ENCODE measurements around the gene REX1BD. TPM values are rescaled to one million over a fixed set of nuclear protein-coding genes. Genes with fewer than 3 reads are reported as not detected.

Gene REX1BD
- total and polyA plus RNA-seq, 2 of the 13 experiments (the other 11 are each of a cell fraction or from before 2014, with no cell fraction given): 7.5 to 25.4 TPM

DNA sequence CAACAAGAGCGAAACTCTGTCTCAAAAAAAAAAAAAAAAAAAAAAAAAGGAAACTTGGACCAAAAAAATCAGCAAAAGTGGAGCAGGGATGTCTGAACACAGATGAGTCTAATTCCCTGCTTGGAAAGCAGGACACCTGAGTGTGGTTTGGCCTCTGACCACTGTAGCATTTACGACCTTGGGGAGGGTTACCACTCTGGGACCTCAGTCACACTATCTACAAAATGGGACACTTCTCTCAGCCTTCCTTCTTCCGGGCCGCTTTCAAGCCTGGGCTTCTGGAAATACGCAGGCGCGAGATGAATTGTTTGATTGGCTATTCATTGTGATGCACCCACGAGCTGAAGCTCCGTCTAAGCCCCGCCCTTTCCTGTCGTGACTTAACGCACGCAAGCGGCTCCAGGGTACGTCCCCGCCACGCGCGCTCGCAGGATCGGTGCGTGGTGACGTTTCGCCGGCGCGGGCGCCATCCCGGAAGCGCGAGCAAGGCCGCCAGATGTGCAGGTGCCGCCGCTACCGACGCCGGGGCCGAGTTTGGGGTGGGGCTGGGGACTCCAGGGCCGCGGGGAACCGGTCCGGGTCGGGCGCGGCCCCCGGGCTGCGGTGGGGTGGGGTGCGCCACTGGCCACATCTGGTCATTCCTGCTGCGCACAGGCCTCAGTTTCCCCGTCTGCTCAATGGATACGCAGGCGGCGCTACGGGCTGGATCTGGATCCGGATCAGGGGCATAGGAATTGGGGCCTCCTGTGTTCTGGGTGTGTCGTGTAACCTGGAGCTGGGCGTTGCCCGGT is 31.0 kb upstream of the REX1BD start, which contains the start of gene KXD1 (continued):
- TF ChIP-seq, protein P1, sequence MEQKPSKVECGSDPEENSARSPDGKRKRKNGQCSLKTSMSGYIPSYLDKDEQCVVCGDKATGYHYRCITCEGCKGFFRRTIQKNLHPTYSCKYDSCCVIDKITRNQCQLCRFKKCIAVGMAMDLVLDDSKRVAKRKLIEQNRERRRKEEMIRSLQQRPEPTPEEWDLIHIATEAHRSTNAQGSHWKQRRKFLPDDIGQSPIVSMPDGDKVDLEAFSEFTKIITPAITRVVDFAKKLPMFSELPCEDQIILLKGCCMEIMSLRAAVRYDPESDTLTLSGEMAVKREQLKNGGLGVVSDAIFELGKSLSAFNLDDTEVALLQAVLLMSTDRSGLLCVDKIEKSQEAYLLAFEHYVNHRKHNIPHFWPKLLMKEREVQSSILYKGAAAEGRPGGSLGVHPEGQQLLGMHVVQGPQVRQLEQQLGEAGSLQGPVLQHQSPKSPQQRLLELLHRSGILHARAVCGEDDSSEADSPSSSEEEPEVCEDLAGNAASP (CRISPR knock-in tag; IDR thresholded peaks at IDR 0.05; ENCODE audit: borderline replicate concordance): no peak; the same call in 1 of the 2 replicates
- TF ChIP-seq EEA1 (CRISPR knock-in tag; IDR thresholded peaks at IDR 0.05; ENCODE audit: borderline replicate concordance) (peak; percentile 48; the same call in 1 of the 2 replicates), NFE2L2 (IDR thresholded peaks at IDR 0.05; ENCODE audit: low read length) (no peak), PCBP2 (optimal IDR thresholded peaks at IDR 0.05; ENCODE audit: low read depth, low read length, poor library complexity, severe bottlenecking) (no peak), TOPORS (CRISPR knock-in tag; IDR thresholded peaks at IDR 0.05) (no peak), ZFP1 (CRISPR knock-in tag; IDR thresholded peaks at IDR 0.05) (no peak), THYN1 (CRISPR knock-in tag; IDR thresholded peaks at IDR 0.05; ENCODE audit: borderline replicate concordance, low read depth) (no peak), BORCS8-MEF2B (CRISPR knock-in tag; IDR thresholded peaks at IDR 0.05) (no peak; the same call in 1 of the 2 replicates), ZNF432 (CRISPR knock-in tag; IDR thresholded peaks at IDR 0.05; ENCODE audit: borderline replicate concordance) (no peak), ZNF225 (CRISPR knock-in tag; IDR thresholded peaks at IDR 0.05) (0 out of 2 replicates have a peak, but pooled peaks have one; percentile 26), FOSL1 (CRISPR knock-in tag; IDR thresholded peaks at IDR 0.05; ENCODE audit: borderline replicate concordance) (no peak), PRPF4 (IDR thresholded peaks at IDR 0.05; ENCODE audit: low read depth, low read length, poor library complexity, severe bottlenecking) (no peak), ZBTB42 (CRISPR knock-in tag; IDR thresholded peaks at IDR 0.05) (peak; percentile 90; the same call in 1 of the 2 replicates), PHB2 (IDR thresholded peaks at IDR 0.05; ENCODE audit: partially characterized antibody) (no peak), ZNF710 (CRISPR knock-in tag; IDR thresholded peaks at IDR 0.05; ENCODE audit: borderline replicate concordance) (0 out of 2 replicates have a peak, but pooled peaks have one; percentile 36), MTA3 (CRISPR knock-in tag; IDR thresholded peaks at IDR 0.05) (no peak), RBAK (CRISPR knock-in tag; IDR thresholded peaks at IDR 0.05) (no peak), STAG1 (CRISPR knock-in tag; IDR thresholded peaks at IDR 0.05) (0 out of 2 replicates have a peak, but pooled peaks have one; percentile 15), GABPB1 (CRISPR knock-in tag; IDR thresholded peaks at IDR 0.05) (peak; percentile 93)
- TF ChIP-seq, protein P2, sequence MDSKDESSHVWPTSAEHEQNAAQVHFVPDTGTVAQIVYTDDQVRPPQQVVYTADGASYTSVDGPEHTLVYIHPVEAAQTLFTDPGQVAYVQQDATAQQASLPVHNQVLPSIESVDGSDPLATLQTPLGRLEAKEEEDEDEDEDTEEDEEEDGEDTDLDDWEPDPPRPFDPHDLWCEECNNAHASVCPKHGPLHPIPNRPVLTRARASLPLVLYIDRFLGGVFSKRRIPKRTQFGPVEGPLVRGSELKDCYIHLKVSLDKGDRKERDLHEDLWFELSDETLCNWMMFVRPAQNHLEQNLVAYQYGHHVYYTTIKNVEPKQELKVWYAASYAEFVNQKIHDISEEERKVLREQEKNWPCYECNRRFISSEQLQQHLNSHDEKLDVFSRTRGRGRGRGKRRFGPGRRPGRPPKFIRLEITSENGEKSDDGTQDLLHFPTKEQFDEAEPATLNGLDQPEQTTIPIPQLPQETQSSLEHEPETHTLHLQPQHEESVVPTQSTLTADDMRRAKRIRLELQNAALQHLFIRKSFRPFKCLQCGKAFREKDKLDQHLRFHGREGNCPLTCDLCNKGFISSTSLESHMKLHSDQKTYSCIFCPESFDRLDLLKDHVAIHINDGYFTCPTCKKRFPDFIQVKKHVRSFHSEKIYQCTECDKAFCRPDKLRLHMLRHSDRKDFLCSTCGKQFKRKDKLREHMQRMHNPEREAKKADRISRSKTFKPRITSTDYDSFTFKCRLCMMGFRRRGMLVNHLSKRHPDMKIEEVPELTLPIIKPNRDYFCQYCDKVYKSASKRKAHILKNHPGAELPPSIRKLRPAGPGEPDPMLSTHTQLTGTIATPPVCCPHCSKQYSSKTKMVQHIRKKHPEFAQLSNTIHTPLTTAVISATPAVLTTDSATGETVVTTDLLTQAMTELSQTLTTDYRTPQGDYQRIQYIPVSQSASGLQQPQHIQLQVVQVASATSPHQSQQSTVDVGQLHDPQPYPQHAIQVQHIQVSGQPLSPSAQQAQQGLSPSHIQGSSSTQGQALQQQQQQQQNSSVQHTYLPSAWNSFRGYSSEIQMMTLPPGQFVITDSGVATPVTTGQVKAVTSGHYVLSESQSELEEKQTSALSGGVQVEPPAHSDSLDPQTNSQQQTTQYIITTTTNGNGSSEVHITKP (CRISPR knock-in tag; IDR thresholded peaks at IDR 0.05; ENCODE audit: low read depth): peak; percentile 38; the same call in 1 of the 2 replicates
- TF ChIP-seq, protein P3, sequence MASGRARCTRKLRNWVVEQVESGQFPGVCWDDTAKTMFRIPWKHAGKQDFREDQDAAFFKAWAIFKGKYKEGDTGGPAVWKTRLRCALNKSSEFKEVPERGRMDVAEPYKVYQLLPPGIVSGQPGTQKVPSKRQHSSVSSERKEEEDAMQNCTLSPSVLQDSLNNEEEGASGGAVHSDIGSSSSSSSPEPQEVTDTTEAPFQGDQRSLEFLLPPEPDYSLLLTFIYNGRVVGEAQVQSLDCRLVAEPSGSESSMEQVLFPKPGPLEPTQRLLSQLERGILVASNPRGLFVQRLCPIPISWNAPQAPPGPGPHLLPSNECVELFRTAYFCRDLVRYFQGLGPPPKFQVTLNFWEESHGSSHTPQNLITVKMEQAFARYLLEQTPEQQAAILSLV (CRISPR knock-in tag; IDR thresholded peaks at IDR 0.05; ENCODE audit: borderline replicate concordance): 0 out of 2 replicates have a peak, but pooled peaks have one; percentile 24
